ENCODE data around the gene BSND.

The BSND gene

GRCh38 chr1:54998677-54999076, at the start of gene BSND:
TSS of gene BSND (plus strand) at chr1:54998933. CDS start at chr1:54999187, 254 bp downstream.
- no peak within 1 kb of the TSS for H3K4me3 ChIP-seq (ENCODE audit: low read depth, low read length)
- no peak for DNase-seq (ENCODE audit: low read depth)
- no peak for TF ChIP-seq CTCF (IDR thresholded peaks at IDR 0.05; ENCODE audit: low read depth, low read length, missing control alignments)

GRCh38 chr1:54949053-54949452, 49.7 kb upstream of the BSND start:
- no peak for TF ChIP-seq CTCF (IDR thresholded peaks at IDR 0.05; ENCODE audit: low read depth, low read length, missing control alignments)
- DNase-seq (ENCODE audit: low read depth) = no peak
- H3K4me3 ChIP-seq (ENCODE audit: low read depth, low read length) = no peak overlapping the region

GRCh38 chr1:54950006-54950368, 48.7 kb upstream of the BSND start:
- no peak for DNase-seq (ENCODE audit: low read depth)
- no peak overlapping the region for H3K4me3 ChIP-seq (ENCODE audit: low read depth, low read length)
- no peak for TF ChIP-seq CTCF (IDR thresholded peaks at IDR 0.05; ENCODE audit: low read depth, low read length, missing control alignments)

- no peak for DNase-seq (ENCODE audit: low read depth)
- TF ChIP-seq CTCF (IDR thresholded peaks at IDR 0.05; ENCODE audit: low read depth, low read length, missing control alignments) = peak; percentile 80
- no peak overlapping the region for H3K4me3 ChIP-seq (ENCODE audit: low read depth, low read length)
Measured at GRCh38 chr1:54950369-54951163, 48.2 kb upstream of the BSND start.

GRCh38 chr1:54951810-54952226, 46.9 kb upstream of the BSND start:
- no peak for DNase-seq (ENCODE audit: low read depth)
- no peak for TF ChIP-seq CTCF (IDR thresholded peaks at IDR 0.05; ENCODE audit: low read depth, low read length, missing control alignments)
- no peak overlapping the region for H3K4me3 ChIP-seq (ENCODE audit: low read depth, low read length)

- TF ChIP-seq CTCF (IDR thresholded peaks at IDR 0.05; ENCODE audit: low read depth, low read length, missing control alignments) = no peak
- no peak overlapping the region for H3K4me3 ChIP-seq (ENCODE audit: low read depth, low read length)
- DNase-seq (ENCODE audit: low read depth) = no peak
Measured at GRCh38 chr1:54952950-54953718, 45.6 kb upstream of the BSND start.
